Stimulated activated CD8-positive, alpha-beta memory T cell treated with anti-CD3 and anti-CD28 coated beads, Interleukin-7, amount 100 ng/mL, for 1 hour (primary cell): ENCODE results near the gene TNFAIP8.

Experiments
- DNase-seq, 2 donors: peaks; one replicate each; pipeline ENCODE4 v3.0.0-alpha.2; 2020; ENCODE audit warnings: low read depth in 2 of 2

TNFAIP8 gene

GRCh38 chr5:119346394-119346793, 9.4 kb upstream of the TNFAIP8 start:
- no peak for DNase-seq

GRCh38 chr5:119347574-119347973, 8.2 kb upstream of the TNFAIP8 start:
- DNase-seq: no peak

- DNase-seq: no peak
These were observed 7.8 kb upstream of the TNFAIP8 start for GRCh38 chr5:119347991-119348390.

DNA sequence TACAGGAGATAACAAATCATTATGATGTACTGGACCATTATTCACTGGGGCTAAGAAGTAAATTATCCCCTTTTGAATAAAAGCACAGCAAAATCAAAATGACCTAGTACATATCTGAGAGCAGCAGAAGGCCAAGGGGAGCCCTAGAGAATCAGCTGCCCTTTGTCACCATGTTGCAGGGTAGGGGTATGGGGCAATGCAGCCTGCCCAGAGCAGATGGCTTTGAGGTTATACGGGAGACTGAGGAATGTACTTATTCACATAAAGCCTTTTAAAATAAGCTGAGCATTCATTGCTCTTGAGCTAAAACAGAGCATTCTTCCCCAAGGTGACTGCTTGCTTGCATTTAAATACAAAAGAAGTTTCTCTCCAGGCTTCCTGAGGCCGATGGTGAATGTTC, 2.6 kb upstream of the TNFAIP8 start:
- no peak for DNase-seq

GRCh38 chr5:119353686-119354366, 2.0 kb upstream of the TNFAIP8 start:
- no peak for DNase-seq

GRCh38 chr5:119354537-119355243, 1.1 kb upstream of the TNFAIP8 start:
- DNase-seq: no peak

DNA sequence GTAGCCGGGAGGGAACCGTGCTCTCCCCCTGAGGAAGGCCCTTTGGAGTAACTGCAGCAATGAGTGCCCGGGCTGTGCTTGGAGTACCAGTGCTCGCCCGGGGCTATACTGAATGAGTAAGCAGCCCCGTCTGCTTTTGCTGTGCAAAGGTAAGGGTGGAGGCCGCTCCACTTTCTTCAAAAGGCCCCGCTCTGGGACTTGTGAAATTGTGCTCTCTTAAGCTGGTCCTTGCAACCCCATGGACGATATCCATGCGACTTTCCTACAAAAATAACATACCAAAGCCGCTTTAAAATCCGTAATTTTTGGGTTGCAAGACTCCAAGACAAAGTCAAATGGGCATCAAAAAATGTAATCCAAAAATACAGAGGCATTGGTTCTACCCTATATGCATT, 578 bp upstream of the TNFAIP8 start:
- no peak for DNase-seq

DNA sequence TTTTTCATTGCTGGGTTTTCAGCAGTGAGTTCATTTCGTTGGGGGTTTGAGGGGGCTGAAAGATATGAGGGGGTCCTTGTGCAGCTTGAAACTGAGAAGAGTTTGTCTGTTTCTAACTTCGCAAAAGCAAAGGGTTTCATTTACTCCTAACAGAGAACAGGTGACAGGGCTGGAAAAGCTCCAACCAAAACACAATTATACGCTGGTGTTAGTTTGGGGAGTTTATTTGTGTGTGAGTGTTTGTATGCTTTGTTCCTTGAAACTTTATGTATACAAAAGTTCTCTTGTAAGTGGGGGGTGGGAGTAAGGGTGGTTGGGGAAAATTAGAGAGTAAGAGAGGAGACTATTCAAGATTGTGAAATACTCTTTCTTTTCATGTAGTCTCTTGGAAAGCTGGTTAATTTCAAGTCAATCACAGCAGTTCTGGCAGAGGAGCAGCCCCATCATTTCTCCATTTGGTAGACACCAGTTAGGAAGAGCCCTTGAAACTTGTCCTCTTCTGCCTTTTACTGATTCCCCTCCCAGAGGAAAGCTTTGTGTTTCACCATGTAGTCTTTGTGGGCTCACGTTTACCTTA, 881 bp downstream of the TNFAIP8 start:
- no peak for DNase-seq

DNA sequence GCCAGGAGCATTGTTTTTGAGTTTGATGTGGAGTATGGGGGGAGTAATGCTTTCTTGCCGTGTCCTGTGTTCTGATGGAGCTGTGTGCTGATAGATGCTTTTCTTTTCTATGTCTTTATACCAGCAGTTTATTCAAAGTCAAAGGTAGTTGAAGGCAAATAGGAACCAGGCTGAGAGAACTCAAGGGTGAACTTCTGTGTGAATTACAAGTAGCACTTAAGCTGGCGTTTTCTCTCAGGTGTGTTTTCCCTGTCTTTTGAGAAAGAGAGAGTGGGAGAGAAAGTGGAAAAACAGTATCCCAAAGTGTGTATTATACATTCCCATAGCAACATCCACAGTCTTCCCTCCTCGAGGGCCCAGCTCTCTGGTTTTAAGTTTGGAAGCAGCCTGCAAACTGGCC, 1.5 kb downstream of the TNFAIP8 start:
- no peak for DNase-seq

- no peak for DNase-seq
These were observed 2.1 kb downstream of the TNFAIP8 start for GRCh38 chr5:119357808-119358529.

- DNase-seq: no peak
These were observed 2.7 kb downstream of the TNFAIP8 start for GRCh38 chr5:119358530-119358900.

GRCh38 chr5:119358901-119359603, 3.2 kb downstream of the TNFAIP8 start:
- no peak for DNase-seq

GRCh38 chr5:119359737-119360413, 4.1 kb downstream of the TNFAIP8 start:
- DNase-seq: no peak

DNA sequence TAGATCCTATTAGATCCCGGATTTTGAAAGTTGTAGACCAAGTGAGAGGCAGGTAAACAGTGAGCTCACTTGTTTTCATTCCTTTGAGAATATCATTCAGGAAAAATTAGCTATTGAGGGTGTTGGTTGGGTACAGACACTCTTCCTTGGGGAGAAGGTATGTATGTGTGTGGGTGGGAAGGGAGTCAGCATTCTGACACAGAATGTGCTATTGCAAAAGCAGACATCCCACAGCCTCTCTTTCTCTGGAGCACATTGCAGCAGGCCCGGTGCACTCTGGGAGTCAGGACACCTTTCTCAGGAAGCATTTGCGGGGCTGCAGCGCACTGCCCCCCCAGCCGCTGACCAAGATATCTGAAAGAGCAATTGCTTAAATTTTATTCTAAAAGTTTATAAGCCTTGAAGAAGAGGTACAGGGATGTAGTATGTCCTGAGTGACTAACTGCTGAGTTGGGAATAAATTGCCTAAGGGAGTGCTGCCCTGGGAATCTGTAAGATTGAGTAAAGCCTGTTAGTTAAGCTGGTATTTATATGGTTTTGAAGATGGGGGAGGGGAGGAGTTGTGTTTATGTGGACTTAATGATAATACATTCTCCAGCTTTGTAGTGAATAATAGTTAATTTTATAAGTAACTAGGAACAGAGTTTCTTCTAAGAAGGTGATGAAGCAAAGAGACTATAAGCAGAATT, 5.2 kb downstream of the TNFAIP8 start:
- no peak for DNase-seq

DNA sequence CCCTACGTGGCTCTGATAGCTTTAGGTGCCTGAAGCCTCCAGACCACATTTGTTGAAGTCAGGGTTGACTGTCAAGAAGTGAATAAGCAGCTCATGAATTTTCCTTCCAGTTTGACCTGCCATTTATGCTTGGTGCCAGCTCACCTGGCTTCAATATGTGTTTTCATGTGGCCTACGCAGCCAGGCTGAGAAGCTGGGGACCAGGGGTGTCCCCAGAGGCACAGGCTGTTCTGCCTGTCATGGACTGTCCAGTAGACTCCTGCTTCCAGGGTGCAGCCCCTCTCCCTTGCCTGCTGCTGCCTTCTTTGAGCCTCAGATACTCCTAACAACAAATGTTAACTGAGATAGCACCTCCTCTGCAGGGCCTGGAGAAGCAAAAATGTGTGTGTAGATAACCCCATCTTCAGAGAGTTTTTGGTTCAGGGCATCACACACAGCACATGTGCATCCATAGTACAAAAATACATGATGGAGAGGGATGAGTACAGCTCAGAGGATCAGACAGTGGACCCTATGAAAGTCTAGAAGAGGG, 5.8 kb downstream of the TNFAIP8 start:
- DNase-seq: no peak

- DNase-seq: no peak
These were observed 6.9 kb downstream of the TNFAIP8 start for GRCh38 chr5:119362714-119363113.

- no peak for DNase-seq
These were observed 7.5 kb downstream of the TNFAIP8 start for GRCh38 chr5:119363271-119363670.

GRCh38 chr5:119363936-119364335, 8.1 kb downstream of the TNFAIP8 start:
- no peak for DNase-seq

GRCh38 chr5:119365847-119366539, 10.2 kb downstream of the TNFAIP8 start:
- no peak for DNase-seq

GRCh38 chr5:119366540-119366881, 10.7 kb downstream of the TNFAIP8 start:
- no peak for DNase-seq
